Osteocyte (in vitro differentiated cells): Measurements from ENCODE around the gene COA1. TPM values are rescaled to one million over a fixed set of nuclear protein-coding genes. Genes with fewer than 3 reads are reported as not detected.

ENCODE experiments used
- DNase-seq: peaks from one replicate; pipeline ENCODE4 v3.0.0; 2021; ENCODE audit warnings: mixed read lengths; ENCODE audit not compliant: unreplicated experiment; ENCODE audit errors: extremely low spot score
- H3K27ac Mint-ChIP-seq: one replicate; pipeline ENCODE4 v1.8.0; 2021; ENCODE audit warnings: mild to moderate bottlenecking, mixed read lengths; ENCODE audit not compliant: unreplicated experiment
- H3K27me3 Mint-ChIP-seq: one replicate; pipeline ENCODE4 v1.8.0; 2021; ENCODE audit warnings: mixed read lengths; ENCODE audit not compliant: unreplicated experiment
- H3K36me3 Mint-ChIP-seq: one replicate; pipeline ENCODE4 v1.8.0; 2021; ENCODE audit warnings: mixed read lengths; ENCODE audit not compliant: unreplicated experiment
- H3K4me1 Mint-ChIP-seq: one replicate; pipeline ENCODE4 v1.8.0; 2021; ENCODE audit warnings: mixed read lengths; ENCODE audit not compliant: unreplicated experiment
- H3K4me3 Mint-ChIP-seq: one replicate; pipeline ENCODE4 v1.8.0; 2021; ENCODE audit warnings: mild to moderate bottlenecking, moderate library complexity, mixed read lengths; ENCODE audit not compliant: unreplicated experiment
- H3K9me3 Mint-ChIP-seq: one replicate; pipeline ENCODE4 v1.8.0; 2021; ENCODE audit warnings: mixed read lengths; ENCODE audit not compliant: unreplicated experiment
- CTCF ChIP-seq: fragments of 200-600 bp; sonication (generic); IDR thresholded peaks from 2 replicates; pipeline ENCODE4 v1.5.0; 2021; ENCODE audit warnings: antibody characterized with exemption, mild to moderate bottlenecking, moderate library complexity
- total RNA-seq: library from RNA; stranded (reverse); gene quantifications from 2 replicates; pipeline ENCODE4 v1.2.1, GENCODE V29; 2021

The COA1 gene
- total RNA-seq, 1 donor from 2014 or later, result 45.9 TPM

GRCh38 chr7:43698460-43699255, 30.7 kb downstream of the COA1 start:
- Mint-ChIP-seq H3K27me3 (no peaks in the 10 kb centered on the region), H3K9me3 (no peaks in the 10 kb centered on the region), H3K4me3 (no peak overlapping the region), H3K4me1 (peaks cover 2% of the 10 kb centered on the region), H3K36me3 (no peaks in the 10 kb centered on the region), H3K27ac (no peak overlapping the region)
- no peak for DNase-seq
- no peak for TF ChIP-seq CTCF

- peaks cover 2% of the 10 kb centered on the region for H3K4me1 Mint-ChIP-seq
- no peaks in the 10 kb centered on the region for H3K9me3 Mint-ChIP-seq
Measured at GRCh38 chr7:43697690-43698089, 31.6 kb downstream of the COA1 start.

GRCh38 chr7:43695365-43695764, 34.0 kb downstream of the COA1 start:
- no peak for TF ChIP-seq CTCF
- Mint-ChIP-seq H3K9me3 (no peaks in the 10 kb centered on the region), H3K4me1 (peaks cover 2% of the 10 kb centered on the region), H3K4me3 (no peak overlapping the region), H3K36me3 (no peaks in the 10 kb centered on the region), H3K27me3 (no peaks in the 10 kb centered on the region), H3K27ac (no peak overlapping the region)
- DNase-seq, result no peak

More at GRCh38 chr7:43697690-43698089, 31.6 kb downstream of the COA1 start:
- Mint-ChIP-seq H3K4me3 (no peak overlapping the region), H3K27me3 (no peaks in the 10 kb centered on the region), H3K36me3 (no peaks in the 10 kb centered on the region), H3K27ac (no peak overlapping the region)
- DNase-seq, result no peak
- TF ChIP-seq CTCF, result no peak

GRCh38 chr7:43694399-43694748, 34.9 kb downstream of the COA1 start:
- H3K9me3 Mint-ChIP-seq, result no peaks in the 10 kb centered on the region
- no peak for TF ChIP-seq CTCF
- no peak overlapping the region for H3K4me3 Mint-ChIP-seq
- no peaks in the 10 kb centered on the region for H3K36me3 Mint-ChIP-seq
- no peak for DNase-seq
- H3K4me1 Mint-ChIP-seq, result peaks cover 4% of the 10 kb centered on the region
- no peak overlapping the region for H3K27ac Mint-ChIP-seq
- no peaks in the 10 kb centered on the region for H3K27me3 Mint-ChIP-seq

- no peak overlapping the region for H3K4me3 Mint-ChIP-seq
Measured at GRCh38 chr7:43693687-43694398, 35.5 kb downstream of the COA1 start.

More at GRCh38 chr7:43693687-43694398, 35.5 kb downstream of the COA1 start:
- DNase-seq, result no peak
- Mint-ChIP-seq H3K9me3 (no peaks in the 10 kb centered on the region), H3K36me3 (no peaks in the 10 kb centered on the region), H3K27ac (no peak overlapping the region), H3K4me1 (peaks cover 9% of the 10 kb centered on the region), H3K27me3 (no peaks in the 10 kb centered on the region)
- no peak for TF ChIP-seq CTCF
